Stomach (tissue), 9 donors: ENCODE measurements around the gene LMF2. TPM values are rescaled to one million over a fixed set of nuclear protein-coding genes. Genes with fewer than 3 reads are reported as not detected.

Experiments
- DNase-seq, 2 donors: peaks; one replicate each; pipeline versions ENCODE4 v3.0.0 to v3.0.0-alpha.2; 2013 to 2019
- H3K27ac ChIP-seq, 5 donors: fragments of 200-600 bp in 4 of 5; sonication (generic) in 4 of 5; one replicate each; pipeline ENCODE4 v1.5.1; 2013 to 2019; ENCODE audit warnings: mild to moderate bottlenecking in 1 of 5, moderate library complexity in 1 of 5
- H3K27me3 ChIP-seq, 3 donors: fragments of 200-600 bp; sonication (generic); one replicate each; pipeline ENCODE4 v1.5.1; 2017 to 2019; ENCODE audit warnings: mixed run types in 1 of 3
- H3K36me3 ChIP-seq, 4 donors: fragments of 200-600 bp; sonication (generic); 1 replicate in 3 of 4; 2 replicates in 1 of 4; pipeline ENCODE4 v1.5.1; 2016 to 2019
- H3K4me1 ChIP-seq, 4 donors: fragments of 200-600 bp; sonication (generic); one replicate each; pipeline ENCODE4 v1.5.1; 2016 to 2019
- H3K4me3 ChIP-seq, 4 donors: fragments of 200-600 bp; sonication (generic) in 3 of 4; one replicate each; pipeline ENCODE4 v1.5.1; 2016 to 2019; ENCODE audit warnings: mild to moderate bottlenecking in 1 of 4
- H3K9me3 ChIP-seq, 4 donors: fragments of 200-600 bp; sonication (generic); one replicate each; pipeline ENCODE4 v1.5.1; 2016 to 2019
- CTCF ChIP-seq, 7 experiments: fragments of 450-650 bp in 4 of 7; fragments of 200-600 bp in 3 of 7; sonication (generic) in 3 of 7; IDR thresholded peaks; one replicate each; pipeline ENCODE4 v1.5.1; 2016 to 2019; ENCODE audit warnings: antibody characterized with exemption in 7 of 7, control low read depth in 2 of 7, mild to moderate bottlenecking in 1 of 7
- EP300 ChIP-seq: sonication (generic); formaldehyde crosslinking; IDR thresholded peaks from one replicate; pipeline ENCODE4 v1.6.1; 2017; ENCODE audit warnings: antibody characterized with exemption
- POLR2A ChIP-seq, 4 donors: fragments of 450-650 bp; IDR thresholded peaks; one replicate each; pipeline ENCODE4 v1.6.1; 2016; ENCODE audit warnings: antibody characterized with exemption in 4 of 4, control low read depth in 2 of 4, mild to moderate bottlenecking in 1 of 4, moderate library complexity in 1 of 4
- POLR2AphosphoS5 ChIP-seq, 3 donors: sonication (generic); formaldehyde crosslinking; IDR thresholded peaks; one replicate each; pipeline ENCODE4 v1.6.1; 2016; ENCODE audit warnings: antibody characterized with exemption in 3 of 3
- WGBS, 5 donors: extraction: QIAGEN DNeasy Blood & Tissue Kit in 3 of 5; methylation state at CpG; one replicate each; pipeline versions ENCODE4 v1.1.5 to v1.1.7; 2013 to 2018; 5-methylcytosine and 5-hydroxymethylcytosine counted together
- intact Hi-C: fragments of 100-400 bp; cut with DNase I; formaldehyde crosslinking; loops from one replicate; pipeline ENCODE4 v1.15.1; 2023; ENCODE audit warnings: low total_unique reads
- polyA plus RNA-seq, 3 donors: library from polyadenylated mRNA; stranded (reverse); fragments of 200-250 nt; gene quantifications; one replicate each; pipeline ENCODE4 v1.2.3, GENCODE V29; 2013
- total RNA-seq, 5 donors: library from RNA; depleted of rRNA; stranded (reverse); fragments of >200 nt; gene quantifications; one replicate each; pipeline versions ENCODE4 v1.1.0 to v1.2.3, GENCODE V29; 2014 to 2016
- donor health status: healthy with polysubstance abuse.
- donor health status: Bipolar disorder and iron deficiency.
- donor health status: healthy.

Gene LMF2
- total and polyA plus RNA-seq, 8 donors: 11.9 to 212 (median 52.9) TPM

GRCh38 chr22:50503475-50504145, 3.9 kb downstream of the LMF2 start:
- H3K4me3 ChIP-seq: no peak overlapping the region
- TF ChIP-seq POLR2A (IDR thresholded peaks at IDR 0.05) (no peak), CTCF (IDR thresholded peaks at IDR 0.05) (no peak), EP300 (no peak), POLR2AphosphoS5 (IDR thresholded peaks at IDR 0.05) (no peak)
- DNase-seq: peak in 1 of 2 donors; percentile 18
- peaks cover 27 to 40% (median 39%) of the 10 kb centered on the region in 4 donors for H3K36me3 ChIP-seq
- no peaks in the 10 kb centered on the region for H3K9me3 ChIP-seq
- intact Hi-C loops: loop anchor here (10.0 kb wide), 1 partner anchor 249 kb away; the partner anchor contains the start of gene HDAC10
- no peaks in the 10 kb centered on the region for H3K27me3 ChIP-seq
- 87 to 94% (median 88%) methylated on average over 11 to 24 of the region's 26 CpGs for WGBS, 5 donors
- no peak overlapping the region for H3K27ac ChIP-seq
- peaks cover 12 to 30% (median 26%) of the 10 kb centered on the region in 4 donors for H3K4me1 ChIP-seq

DNA sequence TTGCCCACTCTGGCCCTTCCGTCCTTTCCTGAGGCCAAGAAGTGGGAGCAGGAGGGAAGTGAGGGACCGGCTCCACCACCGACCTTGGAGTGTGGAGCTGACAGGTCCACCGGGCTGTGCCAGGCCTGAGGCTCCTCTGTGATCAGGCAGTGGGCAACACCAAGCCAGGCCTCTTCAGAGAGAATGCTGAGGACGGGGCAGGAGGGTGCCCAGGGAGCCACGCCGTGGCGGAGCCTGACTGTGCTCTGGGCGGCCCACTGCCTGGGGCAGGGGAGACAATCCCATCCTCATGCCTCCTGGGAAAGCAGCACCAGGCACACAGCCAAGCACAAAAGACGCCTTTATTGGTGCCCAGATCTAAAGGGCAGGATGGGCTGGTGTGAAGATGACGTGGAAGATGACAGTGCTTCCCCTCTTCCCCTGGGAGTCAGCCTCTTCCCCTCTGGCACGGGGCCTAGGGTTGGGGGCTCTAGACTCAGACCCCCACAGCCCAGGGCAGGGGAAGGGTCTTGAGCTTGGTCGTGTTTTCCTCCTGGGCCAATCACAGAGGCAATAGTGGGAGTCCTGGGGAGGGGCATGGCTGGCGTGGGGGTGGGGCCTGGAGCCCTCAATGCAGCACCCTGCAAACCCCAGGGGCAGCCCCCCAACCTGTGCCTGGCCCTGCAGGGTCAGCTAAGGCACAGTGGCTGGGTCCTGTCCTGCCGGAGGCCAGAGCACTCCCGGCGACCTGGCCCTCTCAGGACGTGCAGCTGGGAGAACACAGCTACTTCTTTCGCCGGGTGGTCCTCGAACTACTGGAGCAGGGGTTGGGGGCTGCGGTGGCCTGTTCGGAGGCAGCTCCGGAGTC, 4.7 kb downstream of the LMF2 start:
- Histone ChIP-seq H3K27ac (no peak overlapping the region), H3K9me3 (no peaks in the 10 kb centered on the region), H3K4me1 (peaks cover 11 to 35% (median 26%) of the 10 kb centered on the region in 4 donors), H3K27me3 (peaks cover 0 to 1% (median 0%) of the 10 kb centered on the region in 3 donors), H3K36me3 (peaks cover 27 to 40% (median 39%) of the 10 kb centered on the region in 4 donors), H3K4me3 (no peak overlapping the region)
- TF ChIP-seq POLR2AphosphoS5 (IDR thresholded peaks at IDR 0.05) (no peak), EP300 (no peak), POLR2A (IDR thresholded peaks at IDR 0.05) (no peak), CTCF (IDR thresholded peaks at IDR 0.05) (no peak)
- intact Hi-C loops: loop anchor here (10.0 kb wide), 1 partner anchor 248 kb away; the partner anchor contains the start of gene HDAC10
- WGBS, 5 donors: 83 to 91% (median 88%) methylated on average over 19 to 24 of the region's 24 CpGs
- peak in 1 of 2 donors; percentile 9 for DNase-seq

GRCh38 chr22:50502096-50502495, 5.4 kb downstream of the LMF2 start:
- peaks cover 11 to 33% (median 26%) of the 10 kb centered on the region in 4 donors for H3K4me1 ChIP-seq
- no peak for TF ChIP-seq CTCF (IDR thresholded peaks at IDR 0.05)
- no peak for TF ChIP-seq POLR2AphosphoS5 (IDR thresholded peaks at IDR 0.05)
- no peak for TF ChIP-seq POLR2A (IDR thresholded peaks at IDR 0.05)
- TF ChIP-seq EP300: no peak
- intact Hi-C loops: loop anchor here (10.0 kb wide), 1 partner anchor 247 kb away; the partner anchor contains the start of gene HDAC10
- no peak overlapping the region for H3K4me3 ChIP-seq
- H3K27me3 ChIP-seq: peaks cover 0 to 3% (median 0%) of the 10 kb centered on the region in 3 donors
- H3K9me3 ChIP-seq: no peaks in the 10 kb centered on the region
- peaks cover 27 to 40% (median 39%) of the 10 kb centered on the region in 4 donors for H3K36me3 ChIP-seq
- WGBS, 5 donors: 78 to 93% (median 80%) methylated on average over 6 of the region's 6 CpGs
- no peak for DNase-seq
- no peak overlapping the region for H3K27ac ChIP-seq

DNA sequence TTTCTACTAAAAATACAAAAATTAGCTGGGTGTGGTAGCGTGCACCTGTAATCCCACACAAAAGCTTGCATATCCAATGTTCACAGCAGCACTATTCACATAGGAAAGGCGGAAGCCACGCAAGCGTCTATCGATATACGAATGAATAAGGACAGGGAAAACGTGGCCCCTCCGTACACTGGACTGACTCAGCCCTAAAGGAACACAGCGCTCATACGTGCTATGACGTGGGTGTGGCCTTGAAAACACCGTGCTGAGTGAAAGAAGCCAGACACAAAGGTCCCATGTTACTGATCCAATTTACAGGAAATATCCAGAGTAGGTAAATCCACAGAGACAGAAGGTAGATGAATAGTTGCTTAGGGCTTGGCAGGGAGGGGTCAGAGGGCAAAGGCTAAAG, 7.0 kb downstream of the LMF2 start:
- peaks cover 22 to 32% (median 32%) of the 10 kb centered on the region in 4 donors for H3K36me3 ChIP-seq
- intact Hi-C loops: loop anchor here (10.0 kb wide), 1 partner anchor 246 kb away; the partner anchor contains the start of gene HDAC10

More for the DNA sequence above, 7.0 kb downstream of the LMF2 start:
- TF ChIP-seq POLR2A (IDR thresholded peaks at IDR 0.05): no peak
- no peak for TF ChIP-seq POLR2AphosphoS5 (IDR thresholded peaks at IDR 0.05)
- no peak for TF ChIP-seq EP300
- TF ChIP-seq CTCF (IDR thresholded peaks at IDR 0.05): no peak
- H3K27me3 ChIP-seq: peaks cover 0 to 3% (median 0%) of the 10 kb centered on the region in 3 donors
- DNase-seq: peak in 1 of 2 donors; percentile 2
- 82 to 92% (median 87%) methylated on average over 12 of the region's 12 CpGs for WGBS, 5 donors
- H3K4me1 ChIP-seq: peaks cover 0 to 17% (median 11%) of the 10 kb centered on the region in 4 donors
- no peaks in the 10 kb centered on the region for H3K9me3 ChIP-seq
- no peak overlapping the region for H3K4me3 ChIP-seq
- H3K27ac ChIP-seq: no peak overlapping the region
